ENCODE results near the gene PRKCI. TPM values are rescaled to one million over a fixed set of nuclear protein-coding genes. Genes with fewer than 3 reads are reported as not detected.
"Not testable (repeated sequence)": the region's sequence is repeated elsewhere in the genome, so short reads cannot be mapped to it uniquely, and the experiment has no call there.

The PRKCI gene
- total RNA-seq, 1 donor from 2014 or later: 61.4 TPM

DNA sequence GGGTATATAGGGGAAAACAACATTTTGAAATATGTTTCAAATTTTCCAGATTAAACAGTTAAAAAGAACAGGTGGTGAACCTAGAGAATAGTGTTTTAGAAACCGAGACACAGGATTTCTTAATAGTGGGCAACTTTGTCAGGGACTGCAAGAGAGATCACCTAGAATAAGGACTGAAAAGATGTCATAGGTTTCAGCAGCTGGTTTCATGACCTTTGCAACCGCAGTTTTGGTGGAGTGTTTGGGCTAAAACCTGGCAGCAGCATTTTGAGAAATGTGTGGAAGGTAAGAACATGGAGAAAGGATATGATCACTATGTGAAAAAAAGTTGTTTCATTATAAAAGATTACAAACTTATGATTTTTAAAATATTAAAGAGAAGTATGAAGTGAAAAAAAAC lies 34.9 kb downstream of the PRKCI start:
- DNase-seq (ENCODE audit: low spot score, unreplicated experiment): no peak
- H3K36me3 Mint-ChIP-seq (ENCODE audit: insufficient read depth): peaks cover 38% of the 10 kb centered on the region
- H3K4me1 Mint-ChIP-seq (ENCODE audit: low read depth): no peaks in the 10 kb centered on the region
- no peak overlapping the region for H3K4me3 Mint-ChIP-seq (ENCODE audit: low read depth)
- TF ChIP-seq, protein P1, sequence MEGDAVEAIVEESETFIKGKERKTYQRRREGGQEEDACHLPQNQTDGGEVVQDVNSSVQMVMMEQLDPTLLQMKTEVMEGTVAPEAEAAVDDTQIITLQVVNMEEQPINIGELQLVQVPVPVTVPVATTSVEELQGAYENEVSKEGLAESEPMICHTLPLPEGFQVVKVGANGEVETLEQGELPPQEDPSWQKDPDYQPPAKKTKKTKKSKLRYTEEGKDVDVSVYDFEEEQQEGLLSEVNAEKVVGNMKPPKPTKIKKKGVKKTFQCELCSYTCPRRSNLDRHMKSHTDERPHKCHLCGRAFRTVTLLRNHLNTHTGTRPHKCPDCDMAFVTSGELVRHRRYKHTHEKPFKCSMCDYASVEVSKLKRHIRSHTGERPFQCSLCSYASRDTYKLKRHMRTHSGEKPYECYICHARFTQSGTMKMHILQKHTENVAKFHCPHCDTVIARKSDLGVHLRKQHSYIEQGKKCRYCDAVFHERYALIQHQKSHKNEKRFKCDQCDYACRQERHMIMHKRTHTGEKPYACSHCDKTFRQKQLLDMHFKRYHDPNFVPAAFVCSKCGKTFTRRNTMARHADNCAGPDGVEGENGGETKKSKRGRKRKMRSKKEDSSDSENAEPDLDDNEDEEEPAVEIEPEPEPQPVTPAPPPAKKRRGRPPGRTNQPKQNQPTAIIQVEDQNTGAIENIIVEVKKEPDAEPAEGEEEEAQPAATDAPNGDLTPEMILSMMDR (IDR thresholded peaks at IDR 0.05; ENCODE audit: unreplicated experiment): no peak
- H3K27me3 Mint-ChIP-seq: no peaks in the 10 kb centered on the region
- H3K27ac Mint-ChIP-seq: peak overlapping the region; percentile 24
- H3K9me3 Mint-ChIP-seq (ENCODE audit: low read depth): peaks cover 22% of the 10 kb centered on the region

DNA sequence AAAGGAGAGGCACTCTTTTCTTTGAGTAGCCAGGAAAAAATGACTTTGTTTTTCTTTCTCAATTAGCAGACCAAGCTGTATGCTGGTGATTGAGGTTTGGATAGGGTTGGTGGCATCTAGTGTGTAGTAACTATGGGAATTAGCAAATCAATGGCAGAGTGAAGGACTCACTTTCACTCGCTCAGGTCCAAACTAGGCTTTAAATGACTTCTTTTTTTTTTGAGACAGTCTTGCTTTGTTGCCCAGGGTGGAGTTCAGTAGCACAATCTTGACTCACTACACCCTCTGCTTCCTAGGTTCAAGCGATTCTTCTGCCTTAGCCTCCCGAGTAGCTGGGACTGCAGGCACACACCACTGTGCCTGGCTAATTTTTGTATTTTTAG lies 35.9 kb downstream of the PRKCI start:
- Mint-ChIP-seq H3K4me1 (ENCODE audit: low read depth) (no peaks in the 10 kb centered on the region), H3K36me3 (ENCODE audit: insufficient read depth) (peaks cover 33% of the 10 kb centered on the region), H3K4me3 (ENCODE audit: low read depth) (no peak overlapping the region), H3K27ac (peak overlapping the region; percentile 82), H3K27me3 (no peaks in the 10 kb centered on the region), H3K9me3 (ENCODE audit: low read depth) (peaks cover 19% of the 10 kb centered on the region)
- no peak for DNase-seq (ENCODE audit: low spot score, unreplicated experiment)
- TF ChIP-seq, protein P1 (IDR thresholded peaks at IDR 0.05; ENCODE audit: unreplicated experiment): no peak

DNA sequence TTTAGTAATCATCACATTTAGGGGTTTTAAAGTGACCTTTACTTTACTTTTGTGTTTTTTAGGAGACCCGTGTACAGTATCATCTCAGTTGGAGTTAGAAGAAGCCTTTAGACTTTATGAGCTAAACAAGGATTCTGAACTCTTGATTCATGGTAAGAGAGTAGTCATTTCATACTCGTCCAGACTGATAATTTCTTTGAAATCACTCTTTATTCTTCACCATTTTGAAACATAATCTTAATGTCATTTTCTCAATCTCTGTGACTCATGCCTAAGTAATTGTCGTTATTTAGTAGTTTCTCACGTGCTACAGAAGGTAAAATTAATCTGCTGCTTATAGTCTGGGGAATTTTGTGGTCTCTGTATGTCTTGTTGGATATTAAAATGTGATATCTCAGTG lies 37.7 kb downstream of the PRKCI start:
- TF ChIP-seq, protein P1 (IDR thresholded peaks at IDR 0.05; ENCODE audit: unreplicated experiment): no peak
- Mint-ChIP-seq H3K9me3 (ENCODE audit: low read depth) (peaks cover 10% of the 10 kb centered on the region), H3K27me3 (no peaks in the 10 kb centered on the region), H3K4me3 (ENCODE audit: low read depth) (no peak overlapping the region), H3K4me1 (ENCODE audit: low read depth) (no peaks in the 10 kb centered on the region), H3K27ac (no peak overlapping the region), H3K36me3 (ENCODE audit: insufficient read depth) (peaks cover 21% of the 10 kb centered on the region)
- DNase-seq (ENCODE audit: low spot score, unreplicated experiment): no peak

GRCh38 chr3:170267793-170268192 lies 45.6 kb downstream of the PRKCI start:
- DNase-seq (ENCODE audit: low spot score, unreplicated experiment): no peak
- TF ChIP-seq, protein P1 (IDR thresholded peaks at IDR 0.05; ENCODE audit: unreplicated experiment): no peak
- Mint-ChIP-seq H3K27me3 (no peaks in the 10 kb centered on the region), H3K4me3 (ENCODE audit: low read depth) (no peak overlapping the region), H3K27ac (no peak overlapping the region), H3K4me1 (ENCODE audit: low read depth) (no peaks in the 10 kb centered on the region), H3K9me3 (ENCODE audit: low read depth) (no peaks in the 10 kb centered on the region), H3K36me3 (ENCODE audit: insufficient read depth) (peaks cover 17% of the 10 kb centered on the region)

DNA sequence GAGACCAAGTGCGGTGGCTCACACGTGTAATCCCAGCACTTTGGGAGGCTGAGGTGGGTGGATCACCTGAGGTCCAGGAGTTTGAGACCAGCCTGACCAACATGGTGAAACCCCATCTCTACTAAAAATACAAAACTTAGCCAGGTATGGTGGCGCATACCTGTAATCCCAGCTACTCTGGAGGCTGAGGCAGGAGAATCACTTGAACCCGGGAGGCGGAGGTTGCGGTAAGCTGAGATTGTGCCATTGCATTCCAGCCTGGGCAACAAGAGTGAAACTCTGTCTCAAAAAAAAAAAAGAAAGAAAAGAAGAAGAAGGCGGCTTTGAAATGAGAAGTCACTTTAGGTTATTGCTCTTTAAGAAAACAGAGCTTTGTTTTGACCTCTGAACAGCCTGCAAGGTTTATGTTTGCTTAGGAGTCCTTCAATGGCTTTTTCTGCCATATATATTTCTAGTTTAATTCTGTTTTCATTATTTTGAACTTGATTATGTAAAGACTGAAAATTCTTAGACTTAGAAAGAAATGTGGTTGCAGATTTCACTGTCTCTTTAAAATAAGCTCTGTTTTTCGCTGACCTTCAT lies 47.5 kb downstream of the PRKCI start:
- DNase-seq (ENCODE audit: low spot score, unreplicated experiment); H3K9me3 Mint-ChIP-seq (ENCODE audit: low read depth); H3K4me1 Mint-ChIP-seq (ENCODE audit: low read depth); H3K27me3 Mint-ChIP-seq; H3K4me3 Mint-ChIP-seq (ENCODE audit: low read depth): not testable (repeated sequence)
- peaks cover 18% of the 10 kb centered on the region for H3K36me3 Mint-ChIP-seq (ENCODE audit: insufficient read depth)
- H3K27ac Mint-ChIP-seq: peak overlapping the region; percentile 67

DNA sequence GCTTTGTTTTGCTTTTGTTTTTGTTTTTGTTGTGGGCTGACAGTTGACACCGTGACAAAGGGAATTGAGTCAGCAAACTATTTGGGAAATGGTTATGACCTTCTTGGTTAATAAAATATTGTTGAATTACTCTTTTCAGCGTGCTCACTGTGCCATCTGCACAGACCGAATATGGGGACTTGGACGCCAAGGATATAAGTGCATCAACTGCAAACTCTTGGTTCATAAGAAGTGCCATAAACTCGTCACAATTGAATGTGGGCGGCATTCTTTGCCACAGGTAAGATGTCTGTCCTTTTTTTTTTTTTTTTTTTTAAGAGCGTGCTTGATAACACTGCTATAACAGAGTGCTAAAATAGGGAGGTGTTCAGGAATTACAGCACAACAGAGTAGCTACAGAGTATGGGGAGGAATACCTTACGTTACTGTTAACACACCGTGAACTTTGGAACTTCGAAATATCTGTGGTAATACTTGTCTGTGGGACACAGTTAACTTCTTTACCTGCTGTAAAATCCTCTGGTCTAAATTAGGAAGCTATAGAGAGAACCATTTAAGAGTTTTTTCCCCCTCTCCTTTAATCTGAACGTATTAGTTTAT lies 48.2 kb downstream of the PRKCI start:
- TF ChIP-seq, protein P1 (IDR thresholded peaks at IDR 0.05; ENCODE audit: unreplicated experiment): no peak
- Mint-ChIP-seq H3K27me3 (no peaks in the 10 kb centered on the region), H3K4me1 (ENCODE audit: low read depth) (no peaks in the 10 kb centered on the region), H3K27ac (no peak overlapping the region), H3K4me3 (ENCODE audit: low read depth) (no peak overlapping the region), H3K36me3 (ENCODE audit: insufficient read depth) (peaks cover 18% of the 10 kb centered on the region), H3K9me3 (ENCODE audit: low read depth) (no peaks in the 10 kb centered on the region)
- DNase-seq (ENCODE audit: low spot score, unreplicated experiment): no peak

Data from progenitor cell of endocrine pancreas (in vitro differentiated cells).